ENCODE data around the gene NDUFAF3. TPM values are rescaled to one million over a fixed set of nuclear protein-coding genes. Genes with fewer than 3 reads are reported as not detected.

Gene NDUFAF3
- total RNA-seq, 1 experiment from 2014 or later = 40.7 TPM

DNA sequence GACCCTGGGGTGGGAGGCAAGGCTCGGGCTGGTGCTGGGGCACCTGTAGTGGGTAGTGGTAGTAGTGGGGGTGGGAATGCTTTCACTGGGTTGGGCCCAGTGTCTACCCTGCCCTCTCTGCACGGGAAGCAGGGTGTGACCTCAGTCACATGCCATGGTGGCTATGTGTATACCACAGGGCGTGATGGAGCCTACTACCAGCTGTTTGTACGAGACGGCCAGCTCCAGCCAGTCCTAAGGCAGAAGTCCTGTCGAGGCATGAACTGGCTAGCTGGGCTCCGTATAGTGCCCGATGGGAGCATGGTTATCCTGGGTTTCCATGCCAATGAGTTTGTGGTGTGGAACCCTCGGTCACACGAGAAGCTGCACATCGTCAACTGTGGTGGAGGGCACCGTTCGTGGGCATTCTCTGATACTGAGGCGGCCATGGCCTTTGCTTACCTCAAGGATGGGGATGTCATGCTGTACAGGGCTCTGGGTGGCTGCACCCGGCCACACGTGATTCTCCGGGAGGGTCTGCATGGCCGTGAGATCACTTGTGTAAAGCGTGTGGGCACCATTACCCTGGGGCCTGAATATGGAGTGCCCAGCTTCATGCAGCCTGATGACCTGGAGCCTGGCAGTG, 8.7 kb upstream of the NDUFAF3 start:
- Histone ChIP-seq H4K5ac (ENCODE audit: insufficient read length, low read depth, low read length) (no peak overlapping the region), H3K27ac (ENCODE audit: insufficient read length, low read depth, low read length) (no peak overlapping the region), H3K23me2 (ENCODE audit: insufficient read length, low read depth, low read length, poor library complexity, severe bottlenecking) (peaks cover 8% of the 10 kb centered on the region), H3K79me2 (ENCODE audit: insufficient read depth, low read length) (peaks cover 7% of the 10 kb centered on the region; the same call in 1 of the 2 replicates), H3K79me1 (ENCODE audit: insufficient read depth, low read depth, low read length, poor library complexity, severe bottlenecking) (no peaks in the 10 kb centered on the region), H2BK15ac (ENCODE audit: low read depth, low read length) (no peak overlapping the region), H3K14ac (ENCODE audit: insufficient read depth, low read length) (no peak overlapping the region), H4K20me1 (ENCODE audit: control insufficient read depth, insufficient read depth, insufficient read length) (no peaks in the 10 kb centered on the region), H3K27me3 (ENCODE audit: insufficient read depth, low read length) (no peaks in the 10 kb centered on the region), H2BK12ac (ENCODE audit: insufficient read length, low read depth, low read length) (no peak overlapping the region), H4K8ac (replicated peaks; ENCODE audit: insufficient read length, low read depth, low read length) (no peak overlapping the region), H4K91ac (ENCODE audit: insufficient read length, low read depth, low read length) (no peak overlapping the region), H3K4me2 (ENCODE audit: insufficient read depth, insufficient read length, low read length) (no peak overlapping the region), H3K18ac (ENCODE audit: insufficient read length, low read depth, low read length) (no peak overlapping the region), H3K4ac (ENCODE audit: low read depth, low read length) (no peak overlapping the region), H2BK5ac (ENCODE audit: insufficient read length, low read length) (no peak overlapping the region), H2BK20ac (ENCODE audit: low read depth, low read length, poor library complexity, severe bottlenecking) (no peak overlapping the region), H3K56ac (ENCODE audit: insufficient read length, low read depth, low read length) (no peak overlapping the region), H3K9ac (ENCODE audit: extremely low read depth, insufficient read length, low read length) (no peak overlapping the region), H3K23ac (ENCODE audit: insufficient read length, low read depth, low read length) (no peak overlapping the region), H2AK5ac (ENCODE audit: insufficient read length, low read length) (no peak overlapping the region), H2BK120ac (ENCODE audit: low read depth, low read length, poor library complexity, severe bottlenecking) (no peak overlapping the region), H3K4me1 (ENCODE audit: insufficient read depth, low read length) (no peaks in the 10 kb centered on the region; the same call in 1 of the 2 replicates), H2AFZ (ENCODE audit: low read length) (no peak overlapping the region), H3K9me3 (ENCODE audit: control insufficient read depth, low read depth, low read length) (no peaks in the 10 kb centered on the region), H3T11ph (ENCODE audit: low read length) (no peak overlapping the region)
- peaks cover 25 to 70% (median 62%) of the 10 kb centered on the region in 3 experiments for H3K36me3 Mint-ChIP-seq (ENCODE audit: insufficient read depth in 1 of 3, low read depth in 3 of 3)
- peaks cover 13 to 14% of the 10 kb centered on the region in 2 experiments for H3K4me1 Mint-ChIP-seq
- TF ChIP-seq, protein P1, sequence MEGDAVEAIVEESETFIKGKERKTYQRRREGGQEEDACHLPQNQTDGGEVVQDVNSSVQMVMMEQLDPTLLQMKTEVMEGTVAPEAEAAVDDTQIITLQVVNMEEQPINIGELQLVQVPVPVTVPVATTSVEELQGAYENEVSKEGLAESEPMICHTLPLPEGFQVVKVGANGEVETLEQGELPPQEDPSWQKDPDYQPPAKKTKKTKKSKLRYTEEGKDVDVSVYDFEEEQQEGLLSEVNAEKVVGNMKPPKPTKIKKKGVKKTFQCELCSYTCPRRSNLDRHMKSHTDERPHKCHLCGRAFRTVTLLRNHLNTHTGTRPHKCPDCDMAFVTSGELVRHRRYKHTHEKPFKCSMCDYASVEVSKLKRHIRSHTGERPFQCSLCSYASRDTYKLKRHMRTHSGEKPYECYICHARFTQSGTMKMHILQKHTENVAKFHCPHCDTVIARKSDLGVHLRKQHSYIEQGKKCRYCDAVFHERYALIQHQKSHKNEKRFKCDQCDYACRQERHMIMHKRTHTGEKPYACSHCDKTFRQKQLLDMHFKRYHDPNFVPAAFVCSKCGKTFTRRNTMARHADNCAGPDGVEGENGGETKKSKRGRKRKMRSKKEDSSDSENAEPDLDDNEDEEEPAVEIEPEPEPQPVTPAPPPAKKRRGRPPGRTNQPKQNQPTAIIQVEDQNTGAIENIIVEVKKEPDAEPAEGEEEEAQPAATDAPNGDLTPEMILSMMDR (conservative IDR thresholded peaks at IDR 0.05) = no peak
- WGBS (ENCODE audit: extremely low coverage, insufficient read length, low lambda C conversion rate) = no CpG with 5 or more reads among the region's 19 CpGs
- H3K4me3 Mint-ChIP-seq = peak overlapping the region in 1 of 2 experiments; percentile 34; a peak in 2 of 5 replicates
- H3K9me3 Mint-ChIP-seq = no peaks in the 10 kb centered on the region
- no peaks in the 10 kb centered on the region for H3K27me3 Mint-ChIP-seq (ENCODE audit: low read depth)
- no peak for DNase-seq
- H3K27ac Mint-ChIP-seq = no peak overlapping the region

Measured in H9 (cell line).